ENCODE results near the gene CXXC4.

CXXC4 gene

DNA sequence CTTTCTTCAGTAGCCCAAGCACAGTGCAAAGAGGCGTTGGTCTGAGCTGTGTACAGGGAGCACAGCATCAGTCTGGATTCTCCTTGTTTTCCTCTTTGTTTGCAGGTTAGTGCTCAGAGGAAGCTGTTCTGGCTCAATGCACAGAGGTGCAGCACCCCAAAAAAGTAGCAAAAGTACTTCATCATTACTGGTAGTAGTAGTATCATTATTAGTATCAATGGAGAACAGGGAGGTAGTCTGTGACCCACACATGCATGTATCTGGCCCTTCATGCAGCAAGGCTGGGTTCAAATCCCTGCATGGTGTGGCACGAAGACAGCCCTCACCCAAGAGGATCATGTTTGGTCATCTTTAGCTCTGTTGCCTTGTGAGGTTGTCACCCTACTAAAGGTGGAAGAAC lies 68.7 kb downstream of the CXXC4 start:
- H3K9me3 ChIP-seq (ENCODE audit: insufficient read depth, low read length) = peaks cover 3% of the 10 kb centered on the region
- H3K4me3 ChIP-seq (ENCODE audit: low read length) = no peak overlapping the region
- H3K36me3 ChIP-seq (replicated peaks; ENCODE audit: low read depth, low read length) = no peaks in the 10 kb centered on the region
- peak overlapping the region; percentile 77; the same call in 1 of the 2 replicates for H3K4me2 ChIP-seq (ENCODE audit: low read length)
- no peaks in the 10 kb centered on the region for H3K27me3 ChIP-seq (ENCODE audit: low read depth, low read length)
- H2AFZ ChIP-seq (ENCODE audit: low read depth, low read length) = no peak overlapping the region
- H3K79me2 ChIP-seq (ENCODE audit: low read length) = no peaks in the 10 kb centered on the region
- TF ChIP-seq, protein P1, sequence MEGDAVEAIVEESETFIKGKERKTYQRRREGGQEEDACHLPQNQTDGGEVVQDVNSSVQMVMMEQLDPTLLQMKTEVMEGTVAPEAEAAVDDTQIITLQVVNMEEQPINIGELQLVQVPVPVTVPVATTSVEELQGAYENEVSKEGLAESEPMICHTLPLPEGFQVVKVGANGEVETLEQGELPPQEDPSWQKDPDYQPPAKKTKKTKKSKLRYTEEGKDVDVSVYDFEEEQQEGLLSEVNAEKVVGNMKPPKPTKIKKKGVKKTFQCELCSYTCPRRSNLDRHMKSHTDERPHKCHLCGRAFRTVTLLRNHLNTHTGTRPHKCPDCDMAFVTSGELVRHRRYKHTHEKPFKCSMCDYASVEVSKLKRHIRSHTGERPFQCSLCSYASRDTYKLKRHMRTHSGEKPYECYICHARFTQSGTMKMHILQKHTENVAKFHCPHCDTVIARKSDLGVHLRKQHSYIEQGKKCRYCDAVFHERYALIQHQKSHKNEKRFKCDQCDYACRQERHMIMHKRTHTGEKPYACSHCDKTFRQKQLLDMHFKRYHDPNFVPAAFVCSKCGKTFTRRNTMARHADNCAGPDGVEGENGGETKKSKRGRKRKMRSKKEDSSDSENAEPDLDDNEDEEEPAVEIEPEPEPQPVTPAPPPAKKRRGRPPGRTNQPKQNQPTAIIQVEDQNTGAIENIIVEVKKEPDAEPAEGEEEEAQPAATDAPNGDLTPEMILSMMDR (IDR thresholded peaks at IDR 0.05; ENCODE audit: low read depth, low read length) = no peak
- no peak for TF ChIP-seq EZH2phosphoT487 (IDR thresholded peaks at IDR 0.05; ENCODE audit: low read depth)
- H3K9ac ChIP-seq (ENCODE audit: low read length) = no peak overlapping the region
- H4K20me1 ChIP-seq (ENCODE audit: insufficient read depth, low read length) = no peaks in the 10 kb centered on the region
- H3K27ac ChIP-seq (ENCODE audit: low read length) = no peak overlapping the region
- peaks cover 14% of the 10 kb centered on the region for H3K4me1 ChIP-seq (ENCODE audit: low read length)

- Histone ChIP-seq H3K4me1 (ENCODE audit: low read length) (peaks cover 14% of the 10 kb centered on the region), H3K79me2 (ENCODE audit: low read length) (no peaks in the 10 kb centered on the region), H3K9ac (ENCODE audit: low read length) (peak overlapping the region; percentile 33), H4K20me1 (ENCODE audit: insufficient read depth, low read length) (no peaks in the 10 kb centered on the region), H3K27me3 (ENCODE audit: low read depth, low read length) (no peaks in the 10 kb centered on the region), H3K4me3 (ENCODE audit: low read length) (peak overlapping the region; percentile 80), H3K36me3 (replicated peaks; ENCODE audit: low read depth, low read length) (no peaks in the 10 kb centered on the region), H2AFZ (ENCODE audit: low read depth, low read length) (peak overlapping the region; percentile 96), H3K27ac (ENCODE audit: low read length) (no peak overlapping the region), H3K4me2 (ENCODE audit: low read length) (peak overlapping the region; percentile 77), H3K9me3 (ENCODE audit: insufficient read depth, low read length) (peaks cover 3% of the 10 kb centered on the region)
- no peak for TF ChIP-seq EZH2phosphoT487 (IDR thresholded peaks at IDR 0.05; ENCODE audit: low read depth)
- TF ChIP-seq, protein P1 (IDR thresholded peaks at IDR 0.05; ENCODE audit: low read depth, low read length) = no peak
These were observed 69.7 kb downstream of the CXXC4 start for GRCh38 chr4:104424989-104425388.

DNA sequence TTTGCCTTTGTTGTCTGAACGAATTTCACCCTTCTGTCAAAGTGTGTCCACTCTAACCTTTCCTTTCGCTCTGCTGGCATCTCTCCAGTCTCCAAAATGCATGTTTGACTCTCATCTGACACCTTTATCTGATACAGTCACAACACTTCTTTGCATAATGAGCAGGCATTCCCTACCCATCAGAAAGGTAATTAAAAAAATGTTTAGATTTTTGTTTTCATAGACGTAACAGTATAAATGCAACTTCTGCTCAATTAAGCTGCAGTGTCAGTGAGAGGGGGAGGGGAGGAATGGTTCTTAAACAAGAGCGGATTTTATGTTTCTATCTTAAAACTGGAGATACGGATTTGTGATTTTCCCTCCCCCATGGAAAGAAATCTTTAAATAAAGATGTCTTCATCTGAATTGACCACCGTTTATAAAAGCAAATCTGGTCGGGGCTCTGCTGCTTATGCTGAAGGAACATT lies 70.2 kb downstream of the CXXC4 start:
- Histone ChIP-seq H3K27me3 (ENCODE audit: low read depth, low read length) (no peaks in the 10 kb centered on the region), H4K20me1 (ENCODE audit: insufficient read depth, low read length) (no peaks in the 10 kb centered on the region), H3K4me2 (ENCODE audit: low read length) (peak overlapping the region; percentile 77), H3K9ac (ENCODE audit: low read length) (peak overlapping the region; percentile 33), H3K27ac (ENCODE audit: low read length) (no peak overlapping the region), H3K9me3 (ENCODE audit: insufficient read depth, low read length) (peaks cover 3% of the 10 kb centered on the region), H3K36me3 (replicated peaks; ENCODE audit: low read depth, low read length) (no peaks in the 10 kb centered on the region), H3K4me3 (ENCODE audit: low read length) (peak overlapping the region; percentile 80), H2AFZ (ENCODE audit: low read depth, low read length) (peak overlapping the region; percentile 96), H3K4me1 (ENCODE audit: low read length) (peaks cover 14% of the 10 kb centered on the region), H3K79me2 (ENCODE audit: low read length) (no peaks in the 10 kb centered on the region)
- no peak for TF ChIP-seq EZH2phosphoT487 (IDR thresholded peaks at IDR 0.05; ENCODE audit: low read depth)
- TF ChIP-seq, protein P1 (IDR thresholded peaks at IDR 0.05; ENCODE audit: low read depth, low read length) = no peak

DNA sequence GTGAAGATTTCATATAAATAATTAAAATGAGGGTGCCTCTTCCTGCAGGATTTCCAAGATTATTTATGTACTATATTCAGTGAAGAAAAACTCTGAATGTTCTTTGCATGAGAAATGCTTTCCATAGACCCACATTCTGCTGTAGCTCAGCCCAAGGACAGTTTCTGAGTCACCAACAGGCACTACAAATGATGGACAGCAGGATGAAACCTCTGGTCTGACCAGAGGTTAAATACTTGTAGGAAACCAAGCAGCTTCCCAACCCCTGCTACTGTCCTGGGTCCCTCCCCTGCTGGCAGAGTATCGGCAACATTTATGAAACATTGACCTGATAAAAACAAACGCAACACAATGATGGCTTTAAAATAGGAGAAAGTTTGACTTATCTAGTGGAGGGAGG lies 73.1 kb downstream of the CXXC4 start:
- Histone ChIP-seq H3K4me1 (ENCODE audit: low read length) (peaks cover 14% of the 10 kb centered on the region), H3K27me3 (ENCODE audit: low read depth, low read length) (no peaks in the 10 kb centered on the region), H4K20me1 (ENCODE audit: insufficient read depth, low read length) (no peaks in the 10 kb centered on the region), H3K36me3 (replicated peaks; ENCODE audit: low read depth, low read length) (no peaks in the 10 kb centered on the region), H3K9me3 (ENCODE audit: insufficient read depth, low read length) (no peaks in the 10 kb centered on the region), H3K9ac (ENCODE audit: low read length) (no peak overlapping the region), H2AFZ (ENCODE audit: low read depth, low read length) (no peak overlapping the region), H3K4me3 (ENCODE audit: low read length) (no peak overlapping the region), H3K79me2 (ENCODE audit: low read length) (no peaks in the 10 kb centered on the region), H3K4me2 (ENCODE audit: low read length) (no peak overlapping the region), H3K27ac (ENCODE audit: low read length) (no peak overlapping the region)
- TF ChIP-seq, protein P1 (IDR thresholded peaks at IDR 0.05; ENCODE audit: low read depth, low read length) = no peak
- no peak for TF ChIP-seq EZH2phosphoT487 (IDR thresholded peaks at IDR 0.05; ENCODE audit: low read depth)
